A549 treated with RU486 at 1 μM for 4 hours (cell line): ENCODE measurements around the gene CYP20A1. TPM values are rescaled to one million over a fixed set of nuclear protein-coding genes. Genes with fewer than 3 reads are reported as not detected.

ENCODE experiments used
- total RNA-seq: library from RNA; stranded (reverse); fragments of 200-300 nt; extraction: Qiagen RNA extraction; gene quantifications from 5 replicates; pipeline ENCODE4 v1.2.3, GENCODE V29; 2022; ENCODE audit warnings: low read depth

CYP20A1 gene
- 6.9 to 9.9 TPM (median 8.3 TPM) in 5 replicates for total RNA-seq

GRCh38 chr2:203238704-203239526 lies at the start of gene CYP20A1:
TSS of gene CYP20A1 (plus strand) at chr2:203239018. CDS start at chr2:203239063, 45 bp downstream.

DNA sequence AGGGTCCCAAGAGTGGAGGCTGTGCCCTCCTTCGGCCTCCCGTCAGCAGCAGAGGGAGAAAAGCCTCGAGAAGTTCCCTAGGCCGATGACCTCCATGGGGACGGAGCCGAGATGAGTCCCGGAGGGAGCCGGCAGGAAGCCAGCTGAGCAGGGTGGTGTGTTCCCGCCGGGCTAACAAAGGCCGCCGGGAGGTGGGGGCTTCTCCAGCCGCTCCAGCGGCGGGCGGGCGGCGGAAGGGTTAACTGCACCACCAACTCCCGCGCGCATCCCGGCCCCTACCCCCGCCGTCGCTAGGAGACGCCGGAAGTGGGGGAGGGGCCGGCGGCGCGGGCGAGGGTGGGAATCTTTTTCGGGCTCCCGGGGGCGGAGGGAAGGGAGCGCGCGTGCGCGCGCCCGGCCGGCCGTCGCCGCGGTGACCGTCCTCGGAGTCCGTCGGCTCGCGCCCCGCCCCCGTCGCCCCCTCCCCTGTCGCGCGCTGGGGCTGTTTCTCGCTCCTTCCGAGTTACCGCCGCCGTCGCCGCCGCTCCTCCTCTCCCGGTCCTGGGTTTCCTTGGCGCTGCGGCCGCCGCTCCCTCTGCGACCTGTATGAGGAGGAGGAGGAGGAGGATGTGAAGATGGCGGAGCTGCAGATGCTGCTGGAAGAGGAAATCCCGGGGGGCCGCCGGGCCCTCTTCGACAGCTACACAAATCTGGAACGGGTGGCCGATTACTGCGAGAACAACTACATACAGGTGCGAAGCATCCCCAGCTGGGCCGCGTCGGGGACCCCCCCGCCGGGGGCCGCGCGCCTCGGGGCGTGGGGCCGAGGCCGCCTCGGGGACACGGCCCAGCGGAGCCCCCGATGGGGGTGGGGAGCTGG lies 89.3 kb downstream of the CYP20A1 start, which contains the start of gene ABI2:
Gene ABI2, plus strand, starts transcription at position 494 of the 859 bp plus-strand sequence. Its CDS starts 121 bp downstream, at position 615.

Other genes with a start within 250 kb of the CYP20A1 start
- gene NBEAL1, start 224.1 kb upstream of the CYP20A1 start, total RNA-seq: 3.0 to 6.0 TPM (median 3.9 TPM) in 5 replicates
- 50.1 to 74.7 TPM (median 63.4 TPM) in 5 replicates for gene ABI2, start 89.4 kb downstream of the CYP20A1 start, total RNA-seq